Psoas muscle (tissue), 8 donors: Measurements from ENCODE around the gene MBL2. TPM values are rescaled to one million over a fixed set of nuclear protein-coding genes. Genes with fewer than 3 reads are reported as not detected.
A peak's percentile ranks its signal among the peaks of the same experiment; 100 is the strongest.

Experiments used
- ATAC-seq, 4 donors: fragments of 200-7000 bp; cut with Tn5 transposase; one replicate each; pipeline ENCODE4 v1.9.1; 2020; ENCODE audit warnings: moderate library complexity in 3 of 4, mild to moderate bottlenecking in 2 of 4
- DNase-seq, 2 donors: peaks; one replicate each; pipeline ENCODE4 v3.0.0-alpha.2; 2020
- H3K27ac ChIP-seq: fragments of 200-600 bp; one replicate; pipeline ENCODE4 v1.8.0; 2022
- H3K27me3 ChIP-seq, 3 donors: fragments of 200-600 bp in 1 of 3; one replicate each; pipeline versions ENCODE4 v1.6.1 to v1.8.0; 2013 to 2022; ENCODE audit warnings: low read length in 2 of 3, mild to moderate bottlenecking in 2 of 3, moderate library complexity in 1 of 3; ENCODE audit not compliant: insufficient read depth in 3 of 3
- H3K36me3 ChIP-seq, 2 donors: fragments of 200-600 bp in 1 of 2; one replicate each; pipeline versions ENCODE4 v1.6.1 to v1.8.0; 2013 to 2022; ENCODE audit warnings: low read depth in 1 of 2, mild to moderate bottlenecking in 1 of 2, moderate library complexity in 1 of 2; ENCODE audit not compliant: insufficient read depth in 1 of 2
- H3K4me1 ChIP-seq: fragments of 200-600 bp; one replicate; pipeline ENCODE4 v1.8.0; 2022
- H3K4me3 ChIP-seq: fragments of 200-600 bp; one replicate; pipeline ENCODE4 v1.8.0; 2022; ENCODE audit warnings: mild to moderate bottlenecking
- H3K9me3 ChIP-seq: fragments of 200-600 bp; one replicate; pipeline ENCODE4 v1.8.0; 2022
- CTCF ChIP-seq: fragments of 200-600 bp; IDR thresholded peaks from one replicate; pipeline ENCODE4 v1.8.0; 2022; ENCODE audit warnings: antibody characterized with exemption
- WGBS, 3 donors: extraction: QIAGEN DNeasy Blood & Tissue Kit; methylation state at CpG; one replicate each; pipeline versions ENCODE4 v1.1.6 to v1.1.7; 2013; 5-methylcytosine and 5-hydroxymethylcytosine counted together
- intact Hi-C, 2 donors: fragments of 100-400 bp; cut with DNase I; formaldehyde crosslinking; loops; one replicate each; pipeline versions ENCODE4 v1.11.0 to v1.14.2; 2022
- long read RNA-seq, 2 donors: library from polyadenylated mRNA; unstranded; transcript quantifications; one replicate each; pipeline ENCODE4 v2.0.0, GENCODE V29; 2021
- polyA plus RNA-seq, 3 donors: library from polyadenylated mRNA; stranded (reverse); fragments of 200-250 nt; gene quantifications; one replicate each; pipeline ENCODE4 v1.2.3, GENCODE V29; 2013
- total RNA-seq, 4 donors: library from RNA; stranded (reverse); fragmentation: NEBNext Ultra II Directional in 2 of 4; extraction: Animal tissue kit (Norgen Biotek cat#: 25700) in 2 of 4; gene quantifications; one replicate each; pipeline versions ENCODE4 v1.2.1 to v1.2.4, GENCODE V29; 2021 to 2023
- donor health status: healthy with polysubstance abuse.
- donor health status: DM: no; HTN: no; CAD: no; lungs with moderate emphysema.
- donor health status: Bipolar disorder and iron deficiency.
- donor health status: healthy.
- donor health status: DM: yes; HTN: yes; CAD: no.
- donor health status: DM: no; HTN: no; CAD: no.
- donor health status: DM: no; HTN: no; CAD: no.
- donor health status: DM: yes; HTN: yes; CAD: no.

MBL2 gene
- total RNA-seq (not detected), polyA plus RNA-seq (not detected)
- long read RNA-seq, donor 1 = 0 reads
- long read RNA-seq, donor 2 = 0 reads

GRCh38 chr10:52772623-52773022 lies at the start of gene MBL2:
Gene MBL2 (minus strand): TSS chr10:52772784. CDS start chr10:52771635, 1,149 bp downstream.
- intact Hi-C loops = no loop called here
- Histone ChIP-seq H3K27ac (no peak within 1 kb of the TSS), H3K4me1 (no peaks in the 10 kb centered on the region), H3K27me3 (no peaks in the 10 kb centered on the region), H3K36me3 (no peaks in the 10 kb centered on the region), H3K4me3 (no peak within 1 kb of the TSS), H3K9me3 (no peaks in the 10 kb centered on the region)
- no peak for TF ChIP-seq CTCF
- no peak for DNase-seq
- 75 to 80% (median 79%) methylated on average over 3 of the region's 3 CpGs for WGBS, 3 donors
- ATAC-seq = no peak

- TF ChIP-seq CTCF = no peak
- Histone ChIP-seq H3K9me3 (no peaks in the 10 kb centered on the region), H3K36me3 (no peaks in the 10 kb centered on the region), H3K4me1 (no peaks in the 10 kb centered on the region), H3K4me3 (no peak overlapping the region), H3K27me3 (no peaks in the 10 kb centered on the region), H3K27ac (no peak overlapping the region)
- intact Hi-C loops = no loop called here
- no peak for ATAC-seq
- WGBS, 3 donors = 67 to 73% (median 71%) methylated on average over 1 of the region's 1 CpG
- DNase-seq = no peak
These were observed 47.7 kb upstream of the MBL2 start for GRCh38 chr10:52820309-52820708.

- Histone ChIP-seq H3K4me1 (no peaks in the 10 kb centered on the region), H3K27ac (no peak overlapping the region), H3K36me3 (no peaks in the 10 kb centered on the region), H3K27me3 (no peaks in the 10 kb centered on the region), H3K9me3 (no peaks in the 10 kb centered on the region), H3K4me3 (no peak overlapping the region)
- DNase-seq (no peak), ATAC-seq (peak in 1 of 4 donors; percentile 30)
- no peak for TF ChIP-seq CTCF
- intact Hi-C loops = no loop called here
- whole genome bisulfite sequencing, 3 donors = 25 to 35% (median 30%) methylated on average over 3 of the region's 3 CpGs
These were observed 45.4 kb upstream of the MBL2 start for GRCh38 chr10:52818019-52818418.

GRCh38 chr10:52814506-52814905 lies 41.9 kb upstream of the MBL2 start:
- H3K36me3 ChIP-seq = no peaks in the 10 kb centered on the region
- 38 to 44% (median 43%) methylated on average over 5 of the region's 5 CpGs for WGBS, 3 donors
- DNase-seq = no peak
- H3K27ac ChIP-seq = no peak overlapping the region
- no peak for ATAC-seq
- H3K9me3 ChIP-seq = no peaks in the 10 kb centered on the region
- no peaks in the 10 kb centered on the region for H3K27me3 ChIP-seq
- TF ChIP-seq CTCF = no peak
- no peaks in the 10 kb centered on the region for H3K4me1 ChIP-seq
- intact Hi-C loops = no loop called here
- H3K4me3 ChIP-seq = no peak overlapping the region

GRCh38 chr10:52811776-52812175 lies 39.2 kb upstream of the MBL2 start:
- ATAC-seq (no peak), DNase-seq (no peak)
- Histone ChIP-seq H3K36me3 (no peaks in the 10 kb centered on the region), H3K4me1 (no peaks in the 10 kb centered on the region), H3K4me3 (no peak overlapping the region), H3K9me3 (no peaks in the 10 kb centered on the region), H3K27ac (no peak overlapping the region), H3K27me3 (no peaks in the 10 kb centered on the region)
- no peak for TF ChIP-seq CTCF
- intact Hi-C loops = no loop called here
